GM12892 (cell line): ENCODE results near the gene GHRH.

Experiments used
- POLR2A ChIP-seq: IDR thresholded peaks from 2 replicates; pipeline ENCODE4 v1.6.1; 2011; ENCODE audit warnings: low read depth, low read length, control low read depth
- POLR2AphosphoS5 ChIP-seq: IDR thresholded peaks from 2 replicates; pipeline ENCODE4 v1.6.1; 2011; ENCODE audit warnings: low read depth, low read length, control low read depth

GRCh38 chr20:37254114-37254878 lies 7.3 kb downstream of the GHRH start:
- no peak for TF ChIP-seq POLR2A
- no peak for TF ChIP-seq POLR2AphosphoS5
